Activated naive CD8-positive, alpha-beta T cell treated with anti-CD3 and anti-CD28 coated beads, Interleukin-2, amount 50 U/mL, for 24 hours (primary cell): ENCODE results near the gene SH3TC2.

Experiments
- ATAC-seq: fragments of 150-1000 bp; cut with Tn5 transposase; one replicate; pipeline ENCODE4 v1.10.0; 2021
- DNase-seq: peaks from one replicate; pipeline ENCODE4 v3.0.0; 2021
- H3K27ac Mint-ChIP-seq: one replicate; pipeline ENCODE4 v1.8.0; 2021; ENCODE audit warnings: mild to moderate bottlenecking, mixed read lengths
- H3K27me3 Mint-ChIP-seq: one replicate; pipeline ENCODE4 v1.8.0; 2021; ENCODE audit warnings: mixed read lengths
- H3K36me3 Mint-ChIP-seq: one replicate; pipeline ENCODE4 v1.8.0; 2021; ENCODE audit warnings: low read depth, mixed read lengths
- H3K4me1 Mint-ChIP-seq: one replicate; pipeline ENCODE4 v1.8.0; 2021; ENCODE audit warnings: mixed read lengths
- H3K4me3 Mint-ChIP-seq: one replicate; pipeline ENCODE4 v1.8.0; 2021; ENCODE audit warnings: mild to moderate bottlenecking, moderate library complexity, mixed read lengths
- H3K9me3 Mint-ChIP-seq: one replicate; pipeline ENCODE4 v1.8.0; 2021; ENCODE audit warnings: mixed read lengths

SH3TC2 gene

GRCh38 chr5:149028984-149029383 is 33.9 kb downstream of the SH3TC2 start:
- Mint-ChIP-seq H3K36me3 (no peaks in the 10 kb centered on the region), H3K27ac (no peak overlapping the region), H3K9me3 (no peaks in the 10 kb centered on the region), H3K4me1 (no peaks in the 10 kb centered on the region), H3K27me3 (no peaks in the 10 kb centered on the region), H3K4me3 (no peak overlapping the region)
- DNase-seq: no peak
- ATAC-seq: no peak

- H3K4me3 Mint-ChIP-seq: no peak overlapping the region
- ATAC-seq (no peak), DNase-seq (no peak)
- no peak overlapping the region for H3K27ac Mint-ChIP-seq
- H3K9me3 Mint-ChIP-seq: no peaks in the 10 kb centered on the region
- H3K27me3 Mint-ChIP-seq: no peaks in the 10 kb centered on the region
- H3K4me1 Mint-ChIP-seq: no peaks in the 10 kb centered on the region
- H3K36me3 Mint-ChIP-seq: no peaks in the 10 kb centered on the region
Measured at GRCh38 chr5:149028161-149028560, 34.7 kb downstream of the SH3TC2 start.

GRCh38 chr5:149027636-149028035 is 35.2 kb downstream of the SH3TC2 start:
- H3K36me3 Mint-ChIP-seq: no peaks in the 10 kb centered on the region
- no peak overlapping the region for H3K4me3 Mint-ChIP-seq
- no peaks in the 10 kb centered on the region for H3K4me1 Mint-ChIP-seq
- H3K27ac Mint-ChIP-seq: no peak overlapping the region
- H3K27me3 Mint-ChIP-seq: no peaks in the 10 kb centered on the region
- ATAC-seq: no peak
- DNase-seq: no peak
- H3K9me3 Mint-ChIP-seq: no peaks in the 10 kb centered on the region

- H3K9me3 Mint-ChIP-seq: no peaks in the 10 kb centered on the region
Measured at GRCh38 chr5:149024943-149025342, 37.9 kb downstream of the SH3TC2 start.

GRCh38 chr5:149024477-149024876 is 38.4 kb downstream of the SH3TC2 start:
- Mint-ChIP-seq H3K27me3 (peaks cover 3% of the 10 kb centered on the region), H3K36me3 (no peaks in the 10 kb centered on the region), H3K4me3 (no peak overlapping the region), H3K27ac (no peak overlapping the region), H3K9me3 (no peaks in the 10 kb centered on the region), H3K4me1 (no peaks in the 10 kb centered on the region)
- ATAC-seq (no peak), DNase-seq (no peak)

More at GRCh38 chr5:149024943-149025342, 37.9 kb downstream of the SH3TC2 start:
- ATAC-seq (no peak), DNase-seq (no peak)
- H3K27me3 Mint-ChIP-seq: peaks cover 3% of the 10 kb centered on the region
- no peaks in the 10 kb centered on the region for H3K4me1 Mint-ChIP-seq
- H3K36me3 Mint-ChIP-seq: no peaks in the 10 kb centered on the region
- no peak overlapping the region for H3K4me3 Mint-ChIP-seq
- H3K27ac Mint-ChIP-seq: no peak overlapping the region

- Mint-ChIP-seq H3K4me1 (no peaks in the 10 kb centered on the region), H3K27me3 (peaks cover 12% of the 10 kb centered on the region), H3K9me3 (no peaks in the 10 kb centered on the region), H3K4me3 (no peak overlapping the region), H3K27ac (no peak overlapping the region), H3K36me3 (no peaks in the 10 kb centered on the region)
- no peak for DNase-seq
- no peak for ATAC-seq
Measured at GRCh38 chr5:149022200-149022599, 40.7 kb downstream of the SH3TC2 start.

- Mint-ChIP-seq H3K4me1 (no peaks in the 10 kb centered on the region), H3K27me3 (peaks cover 12% of the 10 kb centered on the region), H3K9me3 (no peaks in the 10 kb centered on the region), H3K4me3 (no peak overlapping the region), H3K36me3 (no peaks in the 10 kb centered on the region), H3K27ac (no peak overlapping the region)
- no peak for DNase-seq
- no peak for ATAC-seq
Measured at GRCh38 chr5:149019679-149020078, 43.2 kb downstream of the SH3TC2 start.

GRCh38 chr5:149018909-149019443 is 43.9 kb downstream of the SH3TC2 start:
- no peak for ATAC-seq
- no peak overlapping the region for H3K4me3 Mint-ChIP-seq
- no peaks in the 10 kb centered on the region for H3K36me3 Mint-ChIP-seq
- no peak for DNase-seq
- no peak overlapping the region for H3K27ac Mint-ChIP-seq
- H3K4me1 Mint-ChIP-seq: no peaks in the 10 kb centered on the region
- H3K9me3 Mint-ChIP-seq: no peaks in the 10 kb centered on the region
- H3K27me3 Mint-ChIP-seq: peaks cover 12% of the 10 kb centered on the region

- no peak for ATAC-seq
- no peak overlapping the region for H3K4me3 Mint-ChIP-seq
- H3K9me3 Mint-ChIP-seq: no peaks in the 10 kb centered on the region
- DNase-seq: no peak
- H3K27me3 Mint-ChIP-seq: peaks cover 12% of the 10 kb centered on the region
- no peaks in the 10 kb centered on the region for H3K36me3 Mint-ChIP-seq
- no peak overlapping the region for H3K27ac Mint-ChIP-seq
- H3K4me1 Mint-ChIP-seq: no peaks in the 10 kb centered on the region
Measured at GRCh38 chr5:149017636-149018035, 45.2 kb downstream of the SH3TC2 start.

- ATAC-seq (no peak), DNase-seq (no peak)
- peaks cover 8% of the 10 kb centered on the region for H3K27me3 Mint-ChIP-seq
- H3K4me1 Mint-ChIP-seq: no peaks in the 10 kb centered on the region
- no peak overlapping the region for H3K27ac Mint-ChIP-seq
- H3K4me3 Mint-ChIP-seq: no peak overlapping the region
- H3K9me3 Mint-ChIP-seq: no peaks in the 10 kb centered on the region
- no peaks in the 10 kb centered on the region for H3K36me3 Mint-ChIP-seq
Measured at GRCh38 chr5:149015561-149015960, 47.3 kb downstream of the SH3TC2 start.

GRCh38 chr5:149015126-149015525 is 47.7 kb downstream of the SH3TC2 start:
- Mint-ChIP-seq H3K36me3 (no peaks in the 10 kb centered on the region), H3K27ac (no peak overlapping the region), H3K4me3 (no peak overlapping the region), H3K4me1 (no peaks in the 10 kb centered on the region), H3K9me3 (no peaks in the 10 kb centered on the region), H3K27me3 (peaks cover 8% of the 10 kb centered on the region)
- ATAC-seq (no peak), DNase-seq (no peak)

- Mint-ChIP-seq H3K27ac (no peak overlapping the region), H3K4me3 (no peak overlapping the region), H3K36me3 (no peaks in the 10 kb centered on the region), H3K9me3 (no peaks in the 10 kb centered on the region), H3K4me1 (no peaks in the 10 kb centered on the region), H3K27me3 (peaks cover 8% of the 10 kb centered on the region)
- no peak for DNase-seq
- no peak for ATAC-seq
Measured at GRCh38 chr5:149014571-149015031, 48.3 kb downstream of the SH3TC2 start.

- no peaks in the 10 kb centered on the region for H3K9me3 Mint-ChIP-seq
- no peaks in the 10 kb centered on the region for H3K36me3 Mint-ChIP-seq
- H3K4me1 Mint-ChIP-seq: no peaks in the 10 kb centered on the region
- peaks cover 7% of the 10 kb centered on the region for H3K27me3 Mint-ChIP-seq
- H3K4me3 Mint-ChIP-seq: no peak overlapping the region
- H3K27ac Mint-ChIP-seq: no peak overlapping the region
- DNase-seq (no peak), ATAC-seq (no peak)
Measured at GRCh38 chr5:149013796-149014195, 49.1 kb downstream of the SH3TC2 start.

GRCh38 chr5:149012350-149012749 is 50.5 kb downstream of the SH3TC2 start:
- ATAC-seq: no peak
- H3K4me3 Mint-ChIP-seq: no peak overlapping the region
- no peak for DNase-seq
- no peaks in the 10 kb centered on the region for H3K36me3 Mint-ChIP-seq
- H3K9me3 Mint-ChIP-seq: no peaks in the 10 kb centered on the region
- H3K27ac Mint-ChIP-seq: no peak overlapping the region
- peaks cover 6% of the 10 kb centered on the region for H3K27me3 Mint-ChIP-seq
- no peaks in the 10 kb centered on the region for H3K4me1 Mint-ChIP-seq

GRCh38 chr5:149011728-149012127 is 51.1 kb downstream of the SH3TC2 start:
- Mint-ChIP-seq H3K4me3 (no peak overlapping the region), H3K36me3 (no peaks in the 10 kb centered on the region), H3K9me3 (no peaks in the 10 kb centered on the region), H3K4me1 (no peaks in the 10 kb centered on the region), H3K27ac (no peak overlapping the region), H3K27me3 (peaks cover 6% of the 10 kb centered on the region)
- DNase-seq: no peak
- ATAC-seq: no peak

GRCh38 chr5:149011084-149011483 is 51.8 kb downstream of the SH3TC2 start:
- Mint-ChIP-seq H3K9me3 (no peaks in the 10 kb centered on the region), H3K4me1 (no peaks in the 10 kb centered on the region), H3K27me3 (peaks cover 6% of the 10 kb centered on the region), H3K36me3 (no peaks in the 10 kb centered on the region), H3K27ac (no peak overlapping the region), H3K4me3 (no peak overlapping the region)
- ATAC-seq (no peak), DNase-seq (no peak)
